IMR-90 (cell line): ENCODE measurements around the gene OR13C5.

Experiments
- BHLHE40 ChIP-seq: fragments of 150-350 bp; IDR thresholded peaks from 2 replicates; pipeline ENCODE4 v1.6.1; 2016; ENCODE audit warnings: mild to moderate bottlenecking, low read depth, low read length
- CHD1 ChIP-seq: IDR thresholded peaks from 2 replicates; pipeline ENCODE4 v1.6.1; 2012; ENCODE audit warnings: low read depth, low read length, improper control_type of control experiment
- MAZ ChIP-seq: IDR thresholded peaks from 2 replicates; pipeline ENCODE4 v1.6.1; 2012; ENCODE audit warnings: low read depth, mild to moderate bottlenecking, low read length, improper control_type of control experiment, moderate library complexity, borderline replicate concordance
- MXI1 ChIP-seq: IDR thresholded peaks from 2 replicates; pipeline ENCODE4 v1.6.1; 2012; ENCODE audit warnings: low read depth, mild to moderate bottlenecking, low read length, moderate library complexity, borderline replicate concordance
- POLR2A ChIP-seq: IDR thresholded peaks from 2 replicates; pipeline ENCODE4 v1.6.1; 2012; ENCODE audit warnings: mild to moderate bottlenecking, low read depth, low read length
- RFX5 ChIP-seq: IDR thresholded peaks from 2 replicates; pipeline ENCODE4 v1.8.0; 2012; ENCODE audit warnings: low read depth, mild to moderate bottlenecking, low read length, moderate library complexity
- TF ChIP-seq, protein P1 (sequence below): conservative IDR thresholded peaks from 2 replicates; pipeline ENCODE4 v1.5.1; 2012; ENCODE audit warnings: mild to moderate bottlenecking, low read depth, low read length, improper control_type of control experiment
- TF ChIP-seq, protein P2 (sequence below): fragments of 150-350 bp; IDR thresholded peaks from 2 replicates; pipeline ENCODE4 v1.6.1; 2017; ENCODE audit warnings: mild to moderate bottlenecking, antibody characterized with exemption, low read length, low read depth

DNA sequence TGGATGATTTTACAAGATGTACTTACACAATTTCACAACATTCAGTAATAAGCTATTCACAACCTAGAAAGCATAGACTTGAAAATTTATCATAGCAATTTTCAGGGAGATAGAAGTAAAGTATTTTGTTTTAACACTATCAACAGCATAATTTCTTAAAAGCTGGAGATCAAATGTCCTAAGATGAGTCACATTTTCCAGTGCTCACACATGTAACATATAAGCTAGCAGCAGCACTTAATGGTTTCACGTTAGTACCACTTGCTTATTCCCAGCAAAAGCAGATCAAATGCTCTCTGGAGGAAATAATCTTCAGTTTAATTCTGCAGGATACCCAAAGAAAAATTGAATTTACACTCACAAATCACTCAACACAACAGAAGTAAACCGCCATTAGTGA, 23.8 kb downstream of the OR13C5 start:
- TF ChIP-seq, protein P1, sequence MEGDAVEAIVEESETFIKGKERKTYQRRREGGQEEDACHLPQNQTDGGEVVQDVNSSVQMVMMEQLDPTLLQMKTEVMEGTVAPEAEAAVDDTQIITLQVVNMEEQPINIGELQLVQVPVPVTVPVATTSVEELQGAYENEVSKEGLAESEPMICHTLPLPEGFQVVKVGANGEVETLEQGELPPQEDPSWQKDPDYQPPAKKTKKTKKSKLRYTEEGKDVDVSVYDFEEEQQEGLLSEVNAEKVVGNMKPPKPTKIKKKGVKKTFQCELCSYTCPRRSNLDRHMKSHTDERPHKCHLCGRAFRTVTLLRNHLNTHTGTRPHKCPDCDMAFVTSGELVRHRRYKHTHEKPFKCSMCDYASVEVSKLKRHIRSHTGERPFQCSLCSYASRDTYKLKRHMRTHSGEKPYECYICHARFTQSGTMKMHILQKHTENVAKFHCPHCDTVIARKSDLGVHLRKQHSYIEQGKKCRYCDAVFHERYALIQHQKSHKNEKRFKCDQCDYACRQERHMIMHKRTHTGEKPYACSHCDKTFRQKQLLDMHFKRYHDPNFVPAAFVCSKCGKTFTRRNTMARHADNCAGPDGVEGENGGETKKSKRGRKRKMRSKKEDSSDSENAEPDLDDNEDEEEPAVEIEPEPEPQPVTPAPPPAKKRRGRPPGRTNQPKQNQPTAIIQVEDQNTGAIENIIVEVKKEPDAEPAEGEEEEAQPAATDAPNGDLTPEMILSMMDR: no peak
- no peak for TF ChIP-seq RFX5
- TF ChIP-seq MAZ: no peak
- no peak for TF ChIP-seq BHLHE40
- TF ChIP-seq MXI1: no peak
- no peak for TF ChIP-seq POLR2A
- no peak for TF ChIP-seq CHD1
- TF ChIP-seq, protein P2, sequence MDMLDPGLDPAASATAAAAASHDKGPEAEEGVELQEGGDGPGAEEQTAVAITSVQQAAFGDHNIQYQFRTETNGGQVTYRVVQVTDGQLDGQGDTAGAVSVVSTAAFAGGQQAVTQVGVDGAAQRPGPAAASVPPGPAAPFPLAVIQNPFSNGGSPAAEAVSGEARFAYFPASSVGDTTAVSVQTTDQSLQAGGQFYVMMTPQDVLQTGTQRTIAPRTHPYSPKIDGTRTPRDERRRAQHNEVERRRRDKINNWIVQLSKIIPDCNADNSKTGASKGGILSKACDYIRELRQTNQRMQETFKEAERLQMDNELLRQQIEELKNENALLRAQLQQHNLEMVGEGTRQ: no peak
